Measurements from ENCODE around the gene PABPN1.

- no peak for TF ChIP-seq CTCF (IDR thresholded peaks at IDR 0.05 in 8 of 11, conservative IDR thresholded peaks at IDR 0.05 in 3 of 11)
- no peak for TF ChIP-seq POLR2A (IDR thresholded peaks at IDR 0.05)
These were observed 31.5 kb downstream of the PABPN1 start, which contains the start of gene SLC22A17 for GRCh38 chr14:23352506-23353432.
